HG03558 (cell line): ENCODE data around the gene POLR3B.
"Not testable (repeated sequence)": the region's sequence is repeated elsewhere in the genome, so short reads cannot be mapped to it uniquely, and the experiment has no call there.

Source experiments
- ATAC-seq: cut with Tn5 transposase; IDR thresholded peaks from one replicate; pipeline ENCODE4 v1.9.1; 2021; ENCODE audit warnings: moderate number of reproducible peaks; ENCODE audit not compliant: unreplicated experiment; ENCODE audit errors: extremely low read depth

POLR3B gene

GRCh38 chr12:106342397-106343213 lies 14.9 kb upstream of the POLR3B start:
- no peak for ATAC-seq

GRCh38 chr12:106343214-106343528 lies 14.4 kb upstream of the POLR3B start:
- no peak for ATAC-seq

GRCh38 chr12:106344131-106344530 lies 13.4 kb upstream of the POLR3B start:
- no peak for ATAC-seq

GRCh38 chr12:106345746-106346145 lies 11.8 kb upstream of the POLR3B start:
- no peak for ATAC-seq

GRCh38 chr12:106348411-106348810 lies 9.1 kb upstream of the POLR3B start:
- ATAC-seq: no peak

- ATAC-seq: no peak
These were observed 4.4 kb upstream of the POLR3B start for GRCh38 chr12:106353175-106353574.

DNA sequence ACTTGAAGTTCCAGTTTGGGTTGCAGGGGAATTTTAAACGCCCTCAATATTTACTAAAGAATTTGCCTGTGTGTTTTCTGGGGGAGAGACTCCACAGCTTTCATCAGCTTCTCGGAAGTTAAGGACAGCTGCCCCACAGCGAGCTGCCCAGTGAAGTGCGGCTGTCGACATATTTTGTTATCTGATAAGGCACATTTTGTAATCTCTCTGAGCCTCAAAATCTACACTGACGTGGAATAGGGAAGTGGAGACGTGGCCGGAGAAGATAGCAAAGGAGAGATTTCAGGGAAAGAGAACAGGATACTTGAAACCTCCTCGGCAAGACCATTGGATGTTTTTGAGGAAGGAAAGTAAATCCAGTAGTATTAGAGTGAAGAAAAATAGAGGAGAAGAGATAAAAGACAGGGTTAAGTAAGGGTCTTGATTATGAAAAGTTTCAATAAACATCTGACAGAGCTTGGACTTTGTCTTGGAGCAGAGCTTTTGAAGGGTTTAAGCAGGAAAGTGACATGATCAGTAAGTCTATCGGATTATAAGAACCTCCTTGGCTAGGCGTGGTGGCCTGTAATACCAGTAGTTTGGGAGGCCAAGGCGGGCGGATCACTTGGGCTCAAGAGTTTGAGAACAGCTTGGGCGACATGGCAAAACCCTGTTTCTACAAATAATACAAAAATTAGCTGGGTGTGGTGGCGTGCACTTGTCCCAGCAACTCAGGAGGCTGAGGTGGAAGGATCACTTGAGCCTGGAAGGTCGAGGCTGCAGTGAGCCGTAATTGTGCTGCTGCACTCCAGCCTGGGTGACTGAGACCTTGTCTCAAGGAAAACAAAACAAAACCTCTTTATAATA lies 1.1 kb downstream of the POLR3B start:
- ATAC-seq: no peak

- no peak for ATAC-seq
These were observed 2.3 kb downstream of the POLR3B start for GRCh38 chr12:106359646-106360399.

DNA sequence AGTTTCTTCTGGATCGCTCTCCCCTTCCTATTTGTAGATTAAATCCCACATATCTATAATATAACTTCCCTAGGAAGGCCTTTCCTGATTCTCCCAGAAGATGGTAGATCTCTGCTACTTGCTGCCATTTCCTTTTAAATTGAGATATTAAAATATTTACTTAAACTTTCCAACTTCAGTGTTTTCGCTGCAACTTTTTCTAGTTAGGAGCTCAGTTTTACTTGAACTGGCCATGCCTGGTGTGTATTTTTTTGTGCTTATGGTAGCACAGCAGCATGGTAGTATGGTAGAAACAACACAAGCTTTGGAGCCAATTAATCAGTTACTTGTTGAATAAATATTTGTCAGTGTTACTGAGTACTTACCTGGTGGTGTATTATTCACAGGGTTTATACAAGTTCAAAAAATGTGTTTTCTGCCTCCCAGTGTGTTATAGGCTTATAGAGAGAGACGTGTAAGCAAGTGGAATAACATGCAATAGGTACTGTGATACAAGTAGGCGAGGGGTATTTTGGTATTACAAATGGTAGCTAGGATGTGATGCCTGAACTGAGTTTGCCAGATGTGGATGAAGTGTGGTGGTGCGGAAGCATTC lies 2.9 kb downstream of the POLR3B start:
- no peak for ATAC-seq

GRCh38 chr12:106362971-106363370 lies 5.4 kb downstream of the POLR3B start:
- no peak for ATAC-seq

DNA sequence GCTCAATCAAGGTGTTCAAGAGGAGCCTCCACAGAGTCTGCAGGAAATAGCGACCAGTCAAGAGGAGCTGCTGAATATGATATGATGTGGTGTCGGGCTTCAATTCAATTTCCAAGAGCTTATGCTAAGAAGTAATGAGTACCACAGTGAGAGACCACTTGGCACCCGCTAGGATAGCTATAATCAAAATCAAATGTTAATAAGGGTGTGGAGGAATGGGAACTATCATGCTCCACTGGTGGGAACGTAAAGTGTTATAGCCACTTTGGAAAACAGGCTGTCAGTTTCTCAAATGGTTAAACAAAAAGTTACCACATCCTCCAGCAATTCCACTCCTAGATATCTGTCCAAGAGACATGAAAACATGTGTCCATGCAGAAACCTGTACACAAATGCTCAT lies 6.7 kb downstream of the POLR3B start:
- no peak for ATAC-seq

- no peak for ATAC-seq
These were observed 12.2 kb downstream of the POLR3B start for GRCh38 chr12:106369624-106370346.

GRCh38 chr12:106378788-106379187 lies 21.2 kb downstream of the POLR3B start:
- no peak for ATAC-seq

DNA sequence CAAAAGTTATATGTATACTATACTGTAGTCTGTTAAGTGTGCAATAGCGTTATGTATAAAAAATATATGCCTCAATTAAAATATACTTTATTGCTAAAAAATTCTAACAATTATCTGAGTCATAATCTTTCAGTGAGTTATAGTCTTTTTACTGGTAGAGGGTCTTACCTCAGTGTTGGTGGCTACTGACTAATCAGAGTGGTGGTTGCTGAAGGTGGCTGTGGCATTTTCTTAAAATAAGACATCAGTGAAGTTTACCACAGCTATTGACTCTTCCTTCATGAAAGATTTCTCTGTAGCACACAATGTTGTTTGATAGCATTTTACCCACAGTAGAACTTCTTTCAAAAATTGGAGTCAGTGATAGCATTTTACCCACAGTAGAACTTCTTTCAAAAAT lies 23.4 kb downstream of the POLR3B start:
- no peak for ATAC-seq

DNA sequence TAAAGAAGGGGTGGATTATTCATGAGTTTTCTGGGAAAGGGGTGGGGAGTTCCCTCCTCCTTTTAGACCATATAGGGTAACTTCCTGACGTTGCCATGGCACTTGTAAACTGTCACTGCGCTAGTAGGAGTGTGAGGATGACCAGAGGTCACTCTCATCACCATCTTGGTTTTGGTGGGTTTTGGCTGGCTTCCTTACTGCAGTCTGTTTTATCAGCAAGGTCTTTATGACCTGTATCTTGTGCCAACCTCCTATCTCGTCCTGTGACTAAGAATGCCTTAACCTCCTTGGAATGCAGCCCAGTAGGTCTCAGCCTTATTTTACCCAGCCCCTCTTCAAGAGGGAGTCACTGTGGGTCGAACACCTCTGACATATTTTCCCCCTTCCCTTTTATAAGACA lies 24.3 kb downstream of the POLR3B start:
- not testable (repeated sequence) for ATAC-seq

DNA sequence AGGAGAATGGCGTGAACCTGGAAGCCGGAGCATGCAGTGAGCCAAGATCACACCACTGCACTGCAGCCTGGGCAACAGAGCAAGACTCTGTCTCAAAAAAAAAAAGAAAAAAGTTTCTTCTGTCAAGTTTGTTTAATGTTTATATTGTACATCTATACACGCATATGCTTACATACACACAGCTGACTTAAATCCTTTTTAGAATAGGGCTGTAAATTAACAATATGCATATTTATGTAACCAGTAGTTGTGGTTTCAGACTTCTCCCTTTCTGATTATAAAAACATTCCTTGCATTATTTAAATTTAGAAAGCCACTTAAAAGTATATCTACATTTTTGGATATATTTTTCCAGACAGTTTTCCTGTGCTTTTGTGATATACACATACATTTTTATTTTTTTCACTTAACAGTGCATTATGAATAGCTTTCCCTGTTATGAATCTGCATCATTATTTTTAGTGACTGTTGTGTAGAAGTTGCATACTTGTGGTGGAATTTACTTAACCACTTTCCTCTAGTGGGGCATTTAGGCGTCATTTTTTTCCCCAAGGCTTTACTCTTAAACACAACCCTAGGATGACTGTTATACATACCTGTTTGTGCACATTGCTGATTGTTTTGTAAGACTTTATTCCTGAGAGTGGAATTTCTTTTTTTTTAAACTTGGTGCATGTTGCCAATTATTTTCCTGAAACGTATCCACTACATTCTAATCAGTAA lies 29.4 kb downstream of the POLR3B start:
- no peak for ATAC-seq

GRCh38 chr12:106387848-106388377 lies 30.4 kb downstream of the POLR3B start:
- ATAC-seq: no peak

- no peak for ATAC-seq
These were observed 31.6 kb downstream of the POLR3B start for GRCh38 chr12:106389151-106389550.

DNA sequence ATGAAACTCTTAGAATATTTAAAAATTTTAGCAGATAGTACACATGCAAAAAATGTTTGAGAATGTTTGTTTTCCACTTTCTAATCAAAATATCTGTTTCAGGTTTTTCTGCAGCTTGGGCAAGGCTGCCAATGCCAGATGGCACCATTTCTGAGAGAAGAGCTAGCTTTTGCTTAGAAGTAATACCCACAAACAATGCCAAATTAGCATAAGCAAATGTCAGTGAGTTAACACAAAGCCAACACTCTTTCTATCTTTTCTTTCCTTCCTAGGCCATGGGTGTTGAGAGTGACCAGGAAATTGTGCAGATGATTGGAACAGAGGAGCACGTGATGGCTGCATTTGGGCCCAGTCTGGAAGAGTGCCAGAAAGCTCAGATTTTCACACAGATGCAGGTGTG lies 35.2 kb downstream of the POLR3B start:
- ATAC-seq: no peak
